Esophagus muscularis mucosa (tissue), 4 donors: ENCODE data around the gene MDFIC. TPM values are rescaled to one million over a fixed set of nuclear protein-coding genes. Genes with fewer than 3 reads are reported as not detected.

Source experiments
- DNase-seq: peaks from one replicate; pipeline ENCODE4 v3.0.0-alpha.2; 2017; ENCODE audit errors: extremely low spot score
- H3K27ac ChIP-seq, 4 donors: fragments of 200-600 bp; sonication (generic); replicated peaks in 1 of 4; 1 replicate in 3 of 4; 2 replicates in 1 of 4; pipeline ENCODE4 v1.5.1; 2016 to 2019; ENCODE audit warnings: mild to moderate bottlenecking in 1 of 4
- H3K27me3 ChIP-seq, 4 donors: fragments of 200-600 bp; sonication (generic); one replicate each; pipeline versions ENCODE4 v1.5.1 to v1.6.0; 2016 to 2019
- H3K36me3 ChIP-seq, 4 donors: fragments of 200-600 bp; sonication (generic); one replicate each; pipeline ENCODE4 v1.5.1; 2016 to 2019
- H3K4me1 ChIP-seq, 4 donors: fragments of 200-600 bp; sonication (generic); one replicate each; pipeline ENCODE4 v1.5.1; 2016 to 2019
- H3K4me3 ChIP-seq, 4 donors: fragments of 200-600 bp; sonication (generic); 1 replicate in 2 of 4; 2 replicates in 2 of 4; pipeline ENCODE4 v1.5.1; 2016 to 2019; ENCODE audit warnings: mild to moderate bottlenecking in 4 of 4, moderate library complexity in 1 of 4
- H3K9me3 ChIP-seq, 4 donors: fragments of 200-600 bp; sonication (generic); 1 replicate in 3 of 4; 2 replicates in 1 of 4; pipeline ENCODE4 v1.5.1; 2016 to 2019
- CTCF ChIP-seq, 3 experiments: fragments of 200-600 bp in 2 of 3; fragments of 450-650 bp in 1 of 3; sonication (generic) in 2 of 3; IDR thresholded peaks; one replicate each; pipeline ENCODE4 v1.5.1; 2017 to 2019; ENCODE audit warnings: antibody characterized with exemption in 3 of 3, mild to moderate bottlenecking in 2 of 3, moderate library complexity in 1 of 3
- EP300 ChIP-seq: sonication (generic); formaldehyde crosslinking; IDR thresholded peaks from one replicate; pipeline ENCODE4 v1.6.1; 2017; ENCODE audit warnings: antibody characterized with exemption
- POLR2A ChIP-seq: fragments of 450-650 bp; IDR thresholded peaks from one replicate; pipeline ENCODE4 v1.6.1; 2017; ENCODE audit warnings: antibody characterized with exemption, moderate library complexity, mild to moderate bottlenecking, low read depth
- POLR2AphosphoS5 ChIP-seq, 2 donors: sonication (generic); formaldehyde crosslinking; IDR thresholded peaks; one replicate each; pipeline ENCODE4 v1.6.1; 2017; ENCODE audit warnings: antibody characterized with exemption in 2 of 2
- WGBS: methylation state at CpG from one replicate; pipeline ENCODE4 v1.1.5; 2018; 5-methylcytosine and 5-hydroxymethylcytosine counted together
- intact Hi-C: fragments of 100-400 bp; cut with DNase I; formaldehyde crosslinking; loops from one replicate; pipeline ENCODE4 v1.15.1; 2023
- total RNA-seq, 4 donors: library from RNA; depleted of rRNA; stranded (reverse); fragments of >200 nt; gene quantifications; one replicate each; pipeline versions ENCODE4 v1.1.0 to v1.2.1, GENCODE V29; 2016

MDFIC gene
- total RNA-seq, 4 donors from 2014 or later = 34.5 to 71.3 (median 36.5) TPM

- intact Hi-C loops = no loop called here
- Histone ChIP-seq H3K27me3 (no peaks in the 10 kb centered on the region), H3K27ac (no peak overlapping the region), H3K4me3 (no peak overlapping the region), H3K4me1 (peaks cover 19 to 31% (median 25%) of the 10 kb centered on the region in 4 donors), H3K9me3 (no peaks in the 10 kb centered on the region), H3K36me3 (peaks cover 0 to 7% (median 0%) of the 10 kb centered on the region in 4 donors)
- no peak for DNase-seq
- TF ChIP-seq POLR2A = no peak
- no peak for TF ChIP-seq EP300
- no peak for TF ChIP-seq CTCF (IDR thresholded peaks at IDR 0.05)
- no peak for TF ChIP-seq POLR2AphosphoS5 (IDR thresholded peaks at IDR 0.05)
- WGBS = 42% methylated on average over 2 of the region's 2 CpGs
Measured at GRCh38 chr7:114988755-114989375, 67.0 kb downstream of the MDFIC start.

- H3K27me3 ChIP-seq = no peaks in the 10 kb centered on the region
- no peak overlapping the region for H3K4me3 ChIP-seq
- 88% methylated on average over 5 of the region's 5 CpGs for WGBS
- peaks cover 19 to 31% (median 23%) of the 10 kb centered on the region in 4 donors for H3K4me1 ChIP-seq
- DNase-seq = no peak
- peaks cover 0 to 3% (median 0%) of the 10 kb centered on the region in 4 donors for H3K36me3 ChIP-seq
- H3K9me3 ChIP-seq = no peaks in the 10 kb centered on the region
- intact Hi-C loops = no loop called here
- TF ChIP-seq POLR2AphosphoS5 (IDR thresholded peaks at IDR 0.05) (no peak), CTCF (IDR thresholded peaks at IDR 0.05) (no peak)
- H3K27ac ChIP-seq = no peak overlapping the region
Measured at GRCh38 chr7:114989531-114989930, 67.6 kb downstream of the MDFIC start.

- intact Hi-C loops = no loop called here
- H3K9me3 ChIP-seq = no peaks in the 10 kb centered on the region
- H3K27ac ChIP-seq = no peak overlapping the region
- WGBS = 85% methylated on average over 6 of the region's 6 CpGs
- no peaks in the 10 kb centered on the region for H3K4me1 ChIP-seq
- TF ChIP-seq EP300 (no peak), POLR2A (no peak)
- no peak for DNase-seq
- no peaks in the 10 kb centered on the region for H3K27me3 ChIP-seq
- peaks cover 0 to 6% (median 0%) of the 10 kb centered on the region in 4 donors for H3K36me3 ChIP-seq
- no peak overlapping the region for H3K4me3 ChIP-seq
Measured at GRCh38 chr7:114997487-114998404, 75.9 kb downstream of the MDFIC start.

GRCh38 chr7:115004121-115004520, 82.2 kb downstream of the MDFIC start:
- DNase-seq = no peak
- TF ChIP-seq CTCF (IDR thresholded peaks at IDR 0.05) = no peak
- TF ChIP-seq POLR2AphosphoS5 (IDR thresholded peaks at IDR 0.05) = no peak
- no peak for TF ChIP-seq POLR2A
- no peak for TF ChIP-seq EP300
- Histone ChIP-seq H3K27ac (no peak overlapping the region), H3K27me3 (no peaks in the 10 kb centered on the region), H3K36me3 (no peaks in the 10 kb centered on the region), H3K4me1 (peaks cover 14 to 25% (median 21%) of the 10 kb centered on the region in 4 donors), H3K4me3 (no peak overlapping the region), H3K9me3 (no peaks in the 10 kb centered on the region)
- WGBS = 89% methylated on average over 5 of the region's 5 CpGs
- intact Hi-C loops = no loop called here

- H3K9me3 ChIP-seq = no peaks in the 10 kb centered on the region
- no peak for DNase-seq
- H3K4me1 ChIP-seq = peaks cover 25 to 36% (median 32%) of the 10 kb centered on the region in 4 donors
- no peaks in the 10 kb centered on the region for H3K36me3 ChIP-seq
- no peak overlapping the region for H3K4me3 ChIP-seq
- H3K27me3 ChIP-seq = no peaks in the 10 kb centered on the region
- WGBS = 82% methylated on average over 2 of the region's 2 CpGs
- no peak overlapping the region for H3K27ac ChIP-seq
- TF ChIP-seq CTCF (IDR thresholded peaks at IDR 0.05) (no peak), POLR2AphosphoS5 (IDR thresholded peaks at IDR 0.05) (no peak), POLR2A (no peak), EP300 (no peak)
- intact Hi-C loops = loop anchor here (5.0 kb wide), 1 partner anchor 83 kb away; the partner anchor contains the start of gene MDFIC
Measured at GRCh38 chr7:115005251-115005650, 83.4 kb downstream of the MDFIC start.
